HG02852 (cell line): ENCODE measurements around the gene SLC45A2.
"Not testable (repeated sequence)": the region's sequence is repeated elsewhere in the genome, so short reads cannot be mapped to it uniquely, and the experiment has no call there.

ENCODE experiments used
- ATAC-seq: cut with Tn5 transposase; IDR thresholded peaks from one replicate; pipeline ENCODE4 v1.9.1; 2021; ENCODE audit warnings: mild to moderate bottlenecking, moderate library complexity; ENCODE audit not compliant: unreplicated experiment

The SLC45A2 gene, protein sequence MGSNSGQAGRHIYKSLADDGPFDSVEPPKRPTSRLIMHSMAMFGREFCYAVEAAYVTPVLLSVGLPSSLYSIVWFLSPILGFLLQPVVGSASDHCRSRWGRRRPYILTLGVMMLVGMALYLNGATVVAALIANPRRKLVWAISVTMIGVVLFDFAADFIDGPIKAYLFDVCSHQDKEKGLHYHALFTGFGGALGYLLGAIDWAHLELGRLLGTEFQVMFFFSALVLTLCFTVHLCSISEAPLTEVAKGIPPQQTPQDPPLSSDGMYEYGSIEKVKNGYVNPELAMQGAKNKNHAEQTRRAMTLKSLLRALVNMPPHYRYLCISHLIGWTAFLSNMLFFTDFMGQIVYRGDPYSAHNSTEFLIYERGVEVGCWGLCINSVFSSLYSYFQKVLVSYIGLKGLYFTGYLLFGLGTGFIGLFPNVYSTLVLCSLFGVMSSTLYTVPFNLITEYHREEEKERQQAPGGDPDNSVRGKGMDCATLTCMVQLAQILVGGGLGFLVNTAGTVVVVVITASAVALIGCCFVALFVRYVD

DNA sequence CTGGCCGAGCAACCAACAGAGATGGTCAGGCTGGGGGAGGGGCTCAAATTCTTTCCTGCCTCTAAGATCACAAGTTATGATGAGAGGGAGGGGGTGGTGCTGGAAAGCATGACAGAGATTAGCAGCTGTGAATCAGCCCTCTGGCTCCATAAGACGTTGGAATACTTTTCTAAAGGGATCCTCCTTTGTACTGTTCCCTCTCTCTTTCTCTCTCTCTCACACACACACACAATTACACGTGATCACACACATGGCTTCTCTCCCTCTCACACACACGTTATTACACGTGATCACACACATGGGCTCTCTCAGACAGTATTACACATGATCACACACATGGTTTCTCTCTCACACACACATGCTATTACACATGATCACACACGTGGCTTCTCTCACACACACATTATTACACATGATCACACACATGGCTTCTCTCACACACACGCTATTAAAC, at the start of gene SLC45A2:
SLC45A2 (minus strand) TSS at position 23 of the 454 bp plus-strand sequence. CDS start 110 bp downstream, outside the sequence.
- no peak for ATAC-seq

DNA sequence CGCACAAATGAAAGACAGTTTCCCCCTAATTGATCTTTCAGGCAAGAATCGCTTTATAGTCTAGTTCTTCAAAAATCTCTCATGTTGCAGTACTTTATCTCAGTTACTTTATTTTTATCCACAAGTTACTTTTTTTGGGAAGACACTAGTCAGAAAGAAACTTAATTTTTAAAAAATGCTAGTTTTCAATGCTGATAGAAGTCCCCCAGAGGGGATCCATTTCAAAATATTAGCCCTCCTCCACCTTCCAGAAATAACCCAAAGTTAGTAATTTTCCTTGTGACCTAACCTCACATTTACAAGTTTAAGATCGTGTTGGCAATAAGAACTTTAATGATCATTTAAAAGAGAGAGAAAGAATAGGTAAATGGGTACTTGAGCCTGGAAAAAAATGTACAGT, 47.5 kb upstream of the SLC45A2 start:
- no peak for ATAC-seq

DNA sequence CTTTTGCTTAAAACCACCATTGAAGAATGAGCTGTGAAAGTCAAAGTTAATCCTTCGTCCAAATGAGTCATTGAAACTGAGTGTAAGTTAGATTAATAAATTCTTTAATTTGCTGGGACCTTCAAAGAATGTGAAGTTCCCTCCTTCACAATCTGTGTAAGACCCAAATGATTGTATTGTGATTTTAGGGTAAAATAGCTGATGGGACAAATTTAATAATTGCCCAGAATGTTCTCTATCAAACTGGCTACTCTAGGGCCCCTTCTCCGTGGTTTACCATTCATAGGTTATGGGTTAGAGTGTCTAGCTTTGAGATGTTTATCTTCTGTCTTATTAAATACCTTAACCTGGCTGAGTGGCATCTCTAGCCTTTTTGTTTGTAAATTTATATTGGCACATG, 46.6 kb upstream of the SLC45A2 start:
- no peak for ATAC-seq

DNA sequence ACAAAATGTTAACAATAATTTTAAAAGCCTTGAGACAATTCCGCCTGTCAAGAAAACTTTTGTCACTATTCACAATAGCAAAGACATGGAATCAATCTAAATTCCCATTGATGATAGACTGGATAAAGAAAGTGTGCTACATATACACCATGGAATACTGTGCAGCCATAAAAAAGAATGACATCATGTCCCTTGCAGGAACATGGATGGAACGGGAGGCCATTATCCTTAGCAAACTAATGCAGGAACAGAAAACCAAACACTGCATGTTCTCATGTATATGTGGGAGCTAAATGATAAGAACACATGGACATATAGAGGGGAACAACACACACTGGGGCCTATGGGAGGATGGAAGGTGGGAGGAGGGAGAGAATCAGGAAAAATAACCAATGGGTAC, 46.1 kb upstream of the SLC45A2 start:
- not testable (repeated sequence) for ATAC-seq

DNA sequence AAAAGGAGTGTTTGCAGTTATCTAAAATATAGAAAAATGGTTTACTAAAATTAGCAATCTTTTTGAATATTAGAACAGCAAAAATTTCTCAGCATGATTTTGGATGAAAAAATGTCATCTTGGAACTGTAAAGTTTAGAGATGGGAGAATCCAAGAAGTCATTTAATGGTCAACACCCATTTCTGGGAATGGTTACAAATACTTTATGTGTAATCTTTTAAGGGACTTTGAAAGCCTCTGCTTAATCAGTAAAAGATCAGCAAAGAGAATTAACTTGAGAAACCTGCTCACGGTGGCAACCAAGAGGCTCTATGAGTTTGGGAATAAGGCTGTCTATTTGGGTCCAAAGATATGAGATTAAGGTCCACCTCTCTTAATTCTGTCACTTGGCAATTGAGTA, 45.6 kb upstream of the SLC45A2 start:
- ATAC-seq: no peak

DNA sequence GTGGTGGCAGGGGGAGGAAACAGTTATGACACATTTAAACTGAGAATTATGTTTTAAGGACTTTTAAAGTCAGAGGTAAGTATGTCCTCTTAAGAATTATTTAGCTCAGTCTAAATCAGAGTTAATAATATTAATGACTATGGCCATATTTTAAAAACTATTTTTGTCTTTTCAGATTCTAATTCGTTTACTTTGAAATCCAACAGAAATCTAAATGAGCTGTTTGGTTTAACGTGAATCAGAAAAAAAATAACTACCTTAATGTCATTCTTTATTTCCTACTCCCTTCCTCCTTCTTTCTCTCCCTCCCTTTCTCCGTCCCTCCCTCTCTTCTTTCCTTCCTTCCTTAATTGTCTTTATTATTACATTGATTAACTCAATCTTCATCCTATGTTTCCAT, 43.9 kb upstream of the SLC45A2 start:
- no peak for ATAC-seq

DNA sequence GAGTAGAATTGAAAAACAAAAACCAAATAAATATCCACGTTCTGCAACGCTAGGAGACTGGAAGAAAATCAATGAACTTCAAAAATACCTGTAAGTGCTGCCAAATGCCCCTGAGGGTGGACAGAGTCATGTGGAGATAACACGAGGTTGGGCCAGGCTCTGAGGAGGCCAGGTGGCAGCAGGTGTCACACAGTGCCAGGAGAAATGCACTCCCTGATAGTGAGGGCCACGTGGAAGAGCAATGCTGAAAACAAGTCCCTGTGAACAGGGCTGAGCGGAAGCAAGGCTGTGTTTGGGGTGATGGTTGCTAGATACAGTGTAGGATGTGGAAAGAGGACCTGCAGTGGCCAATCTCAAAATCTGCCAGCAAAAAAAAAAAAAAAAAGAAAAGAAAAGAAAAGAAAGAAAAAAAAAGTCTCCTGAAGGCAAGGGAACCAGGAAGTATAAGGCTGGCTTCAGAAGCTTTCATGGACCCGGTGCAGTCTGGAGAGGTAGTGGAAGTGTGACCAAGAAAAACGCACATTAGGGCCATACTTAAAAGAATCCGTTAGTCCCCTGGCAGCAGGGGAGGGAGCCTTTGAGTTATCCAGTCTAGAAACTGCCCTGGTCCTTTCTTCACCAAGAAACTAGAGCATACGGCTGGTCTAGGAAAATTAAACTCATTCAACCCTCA, 41.7 kb upstream of the SLC45A2 start:
- ATAC-seq: no peak

DNA sequence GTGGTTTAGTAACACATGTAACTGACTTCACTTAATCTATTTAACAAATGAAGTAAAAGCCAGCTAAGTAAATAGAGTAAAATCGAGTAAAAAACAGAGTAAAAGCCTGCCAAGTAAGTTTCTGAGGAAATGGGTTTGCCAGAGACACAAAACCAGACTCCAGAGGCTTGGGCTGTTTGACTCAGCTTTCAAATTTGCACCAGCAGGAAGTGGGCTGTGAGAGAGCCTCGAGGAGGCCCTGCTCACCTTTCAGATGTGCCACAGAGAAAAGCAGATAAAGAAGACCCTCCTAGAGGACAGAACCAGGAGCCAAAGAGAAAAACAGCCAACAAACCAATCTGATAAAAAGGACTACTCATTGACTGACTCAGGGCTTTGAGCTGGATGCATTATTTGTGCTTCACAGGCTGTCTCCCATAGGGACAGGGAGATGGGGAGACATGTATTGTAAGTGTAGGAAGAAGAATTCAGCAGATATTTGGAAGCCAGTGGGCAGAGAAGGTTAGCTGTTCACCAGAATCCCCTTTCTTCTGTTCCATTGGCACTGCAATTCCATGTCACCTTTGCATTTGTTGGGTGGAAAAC, 37.7 kb upstream of the SLC45A2 start:
- ATAC-seq: peak; percentile 91

DNA sequence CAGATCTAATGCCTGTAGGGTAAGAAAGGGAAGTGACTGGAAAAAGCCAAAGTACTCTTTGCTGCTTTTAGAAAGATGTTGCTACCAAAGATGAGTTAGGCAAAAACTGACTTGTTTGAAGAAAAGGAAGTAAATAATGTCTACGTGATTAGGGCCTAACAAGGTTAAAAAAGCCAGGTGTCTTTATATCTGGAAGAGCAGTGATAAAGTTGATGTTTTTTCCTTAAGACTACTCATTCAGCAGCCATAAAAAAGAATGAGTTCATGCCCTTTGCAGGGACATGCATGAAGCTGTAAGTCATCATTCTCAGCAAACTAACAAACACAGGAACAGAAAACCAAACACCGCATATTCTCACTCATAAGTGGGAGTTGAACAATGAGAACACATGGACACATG, 36.8 kb upstream of the SLC45A2 start:
- ATAC-seq: no peak

DNA sequence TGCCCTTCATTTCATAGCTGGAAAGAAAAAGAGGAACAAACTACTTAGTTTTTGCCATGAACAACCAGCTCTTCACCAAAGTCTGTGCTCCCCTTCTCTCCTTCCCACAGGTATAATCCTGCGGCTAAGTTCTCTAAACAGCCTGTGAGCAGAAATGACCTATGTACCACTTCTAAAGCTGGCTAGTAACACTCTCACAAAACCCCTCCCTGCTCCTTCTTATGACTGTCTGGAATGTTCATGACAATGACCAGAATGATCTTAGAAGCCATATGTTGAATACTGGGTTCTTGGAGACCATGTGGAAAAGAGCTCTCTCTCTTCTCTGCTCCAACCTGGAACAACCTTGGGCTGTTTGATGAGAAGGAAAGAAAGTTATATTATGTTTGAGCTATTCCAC, 36.2 kb upstream of the SLC45A2 start:
- ATAC-seq: no peak

DNA sequence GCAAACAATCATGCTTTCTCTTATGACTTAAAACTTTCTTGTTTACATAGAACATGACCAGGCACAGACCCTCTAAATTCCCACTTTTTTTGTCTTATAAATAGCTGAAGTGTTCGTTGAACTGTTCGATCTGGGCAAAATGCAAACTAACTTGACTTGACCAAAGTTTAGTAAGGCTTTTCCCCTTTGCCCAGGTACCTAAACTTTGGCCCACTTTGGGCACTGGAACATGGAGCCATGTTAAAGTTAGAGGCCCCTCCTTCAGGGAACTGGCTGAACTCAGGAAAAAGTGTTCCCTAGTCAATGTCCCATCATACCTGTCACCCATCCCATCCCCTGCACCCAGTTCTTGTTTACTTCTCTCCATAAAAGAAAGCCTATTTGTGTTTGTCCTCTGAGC, 32.8 kb upstream of the SLC45A2 start:
- ATAC-seq: no peak

DNA sequence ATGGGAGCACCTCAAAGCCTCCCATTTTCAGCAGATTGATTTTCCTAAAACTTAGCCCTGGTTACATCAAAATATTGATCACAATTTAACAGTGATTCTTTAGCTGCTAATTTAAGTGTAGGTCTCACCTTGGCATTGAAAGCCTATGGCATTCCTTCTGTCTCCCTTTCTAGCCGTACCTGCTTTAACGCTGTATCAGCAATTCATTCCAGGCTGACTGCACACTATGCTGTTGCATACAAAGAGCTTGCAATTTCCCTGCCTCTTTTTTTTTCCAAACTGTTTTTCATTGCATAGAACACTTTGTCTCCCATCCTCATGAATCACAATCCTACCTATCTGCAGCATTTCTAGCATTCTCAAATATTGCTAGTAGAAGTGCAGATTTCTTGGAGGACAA, 32.3 kb upstream of the SLC45A2 start:
- no peak for ATAC-seq

DNA sequence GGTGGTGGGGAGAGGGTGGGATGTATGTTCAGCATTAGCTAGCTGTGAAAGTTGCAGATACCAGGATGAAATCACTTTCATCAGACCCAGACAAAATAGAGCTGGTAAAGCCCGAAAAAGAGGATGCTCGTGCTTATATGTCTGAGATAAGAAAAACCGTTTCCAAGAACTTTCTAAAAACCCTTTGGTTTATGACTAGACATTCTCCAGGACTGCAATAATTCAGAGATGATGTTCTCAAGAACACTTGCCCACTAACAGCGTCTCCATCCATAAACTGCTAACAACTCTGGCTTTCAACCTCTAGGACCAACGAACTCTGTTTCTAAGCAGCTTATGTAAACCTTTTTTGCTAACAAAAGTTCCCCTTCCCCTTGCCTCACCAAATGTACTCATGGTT, 31.7 kb upstream of the SLC45A2 start:
- ATAC-seq: no peak

DNA sequence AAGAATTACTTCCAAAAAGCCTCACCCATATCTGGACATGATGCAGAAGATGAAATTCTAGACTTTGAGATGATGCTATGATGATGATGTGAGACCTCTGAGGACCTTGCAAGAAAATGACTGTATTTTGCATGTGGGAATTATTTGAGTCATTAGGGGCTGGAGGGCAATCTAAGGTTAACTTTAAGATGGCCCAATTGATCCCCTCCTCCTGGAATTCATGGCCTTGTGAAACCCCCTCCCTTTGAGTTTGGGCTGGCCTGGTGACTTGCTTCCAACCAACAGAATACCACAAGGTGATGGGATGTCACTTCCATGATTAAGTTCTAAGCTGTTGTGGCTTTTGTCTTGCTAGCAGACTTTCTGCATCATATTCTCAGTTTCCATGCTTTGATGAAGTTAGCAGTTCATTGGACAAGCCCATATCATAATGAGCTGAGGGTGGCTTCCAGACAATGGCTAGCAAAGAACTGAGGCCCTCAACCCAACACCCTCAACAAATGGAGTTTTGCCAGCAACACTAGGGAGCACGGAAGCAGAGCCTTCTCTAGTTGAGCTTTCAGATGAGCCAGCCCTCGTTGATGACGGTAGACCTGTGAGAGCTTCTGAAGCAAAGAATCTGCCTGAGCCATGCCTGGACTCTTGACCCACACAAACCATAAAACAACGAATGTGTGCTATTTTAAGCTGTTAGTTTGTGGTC, 30.8 kb upstream of the SLC45A2 start:
- no peak for ATAC-seq

DNA sequence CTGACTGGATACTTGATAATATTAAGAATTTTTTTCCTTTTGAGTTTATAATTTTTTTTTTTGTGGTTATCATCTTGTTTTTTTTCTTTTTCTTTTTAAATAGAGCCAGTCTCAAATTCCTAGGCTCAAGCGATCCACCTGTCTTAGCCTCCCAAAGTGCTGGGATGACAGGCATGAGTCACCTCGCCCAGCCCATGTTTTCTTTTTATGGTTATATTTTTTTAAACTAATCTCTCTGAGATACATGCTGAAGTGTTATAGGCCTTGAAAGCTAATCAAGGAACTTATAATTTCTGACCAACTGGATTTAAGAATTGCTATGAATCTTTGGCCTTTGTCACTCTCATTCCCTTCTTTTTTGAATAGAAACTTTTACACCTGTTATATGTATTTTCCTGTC, 30.1 kb upstream of the SLC45A2 start:
- no peak for ATAC-seq

DNA sequence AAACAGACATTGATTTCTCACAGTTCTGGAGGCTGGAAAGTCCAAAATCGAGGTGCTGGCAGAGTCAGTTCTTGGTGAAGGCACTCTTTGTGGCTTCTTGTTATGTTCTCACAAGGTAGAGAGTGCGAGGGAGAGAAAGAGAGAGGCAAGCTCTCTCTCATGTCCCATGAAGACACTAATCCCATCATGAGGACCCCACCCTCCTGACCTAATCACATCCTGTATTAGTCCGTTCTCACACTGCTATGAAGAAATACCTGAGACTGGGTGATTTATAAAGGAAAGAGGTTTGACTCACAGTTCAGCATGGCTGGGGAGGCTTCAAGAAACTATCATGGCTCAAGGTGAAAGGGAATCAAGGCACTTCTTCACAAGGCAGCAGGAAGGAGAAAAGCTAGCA, 29.1 kb upstream of the SLC45A2 start:
- no peak for ATAC-seq

DNA sequence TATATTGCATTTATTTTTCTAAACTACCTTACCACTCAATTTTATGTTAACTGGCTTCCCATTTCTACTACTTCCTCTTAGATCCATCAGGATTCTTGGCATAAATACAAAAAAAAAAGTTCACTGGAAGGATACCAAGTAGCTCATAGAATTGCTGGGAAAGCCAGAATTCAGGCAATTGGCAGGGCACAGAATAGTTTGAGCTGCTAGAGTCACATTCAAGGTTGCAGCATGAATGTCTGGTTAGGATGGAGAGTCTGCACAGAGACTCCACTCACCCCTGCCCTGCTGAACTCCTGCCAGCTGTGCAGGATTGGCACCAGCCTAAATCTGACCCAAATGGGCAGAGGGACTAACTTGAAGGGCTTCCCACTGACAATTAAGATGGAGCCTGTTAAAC, 28.3 kb upstream of the SLC45A2 start:
- ATAC-seq: no peak

DNA sequence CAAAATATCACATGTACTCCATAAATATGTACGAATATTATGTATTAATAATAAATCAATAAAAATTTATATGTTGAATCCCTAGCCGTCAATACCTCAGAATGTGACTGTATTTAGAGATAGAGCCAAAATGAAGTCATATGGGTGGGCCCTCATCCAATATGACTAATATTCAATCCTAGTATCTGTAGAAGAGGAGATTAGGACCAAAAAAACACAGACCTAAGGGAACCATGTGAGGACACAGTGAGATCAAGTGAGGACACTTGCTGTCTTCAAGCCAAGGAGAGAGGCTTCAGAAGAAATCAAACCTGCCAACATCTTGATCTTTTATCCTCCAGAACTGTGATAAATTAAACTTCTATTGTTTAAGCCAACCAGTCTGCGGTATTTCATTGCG, 27.0 kb upstream of the SLC45A2 start:
- no peak for ATAC-seq

DNA sequence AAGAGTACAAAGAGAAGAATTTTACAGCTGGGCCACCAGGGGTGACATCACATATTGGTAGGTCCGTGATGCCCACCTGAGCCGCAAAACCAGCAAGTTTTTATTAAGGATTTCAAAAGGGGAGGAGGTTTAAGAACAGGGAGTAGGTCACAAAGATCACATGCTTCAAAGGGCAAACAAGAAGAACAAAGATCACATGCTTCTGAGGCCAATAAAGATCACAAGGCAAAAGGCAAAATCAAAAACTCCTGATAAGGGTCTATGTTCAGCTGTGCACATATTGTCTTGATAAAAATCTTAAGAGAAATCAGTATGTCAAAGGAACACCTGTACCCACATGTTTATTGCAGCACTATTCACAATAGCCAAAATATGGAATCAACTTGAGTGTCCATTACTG, 25.7 kb upstream of the SLC45A2 start:
- not testable (repeated sequence) for ATAC-seq

DNA sequence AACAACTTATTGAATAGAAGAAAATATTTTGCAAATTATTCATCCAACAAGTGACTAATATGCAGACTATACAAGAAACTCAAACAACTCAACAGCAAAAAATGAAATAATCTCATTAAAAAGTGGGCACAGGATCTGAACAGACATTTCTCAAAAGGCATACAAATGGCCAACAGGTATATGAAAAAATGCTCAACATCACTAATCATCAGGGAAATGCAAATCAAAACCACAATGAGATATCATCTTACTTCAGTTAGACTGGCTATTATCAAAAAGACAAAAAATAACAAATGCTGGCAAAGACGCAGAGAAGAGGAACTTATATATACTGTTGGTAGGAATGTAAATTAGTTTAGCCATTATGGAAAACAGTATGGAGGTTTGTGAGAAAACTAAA, 25.1 kb upstream of the SLC45A2 start:
- no peak for ATAC-seq

DNA sequence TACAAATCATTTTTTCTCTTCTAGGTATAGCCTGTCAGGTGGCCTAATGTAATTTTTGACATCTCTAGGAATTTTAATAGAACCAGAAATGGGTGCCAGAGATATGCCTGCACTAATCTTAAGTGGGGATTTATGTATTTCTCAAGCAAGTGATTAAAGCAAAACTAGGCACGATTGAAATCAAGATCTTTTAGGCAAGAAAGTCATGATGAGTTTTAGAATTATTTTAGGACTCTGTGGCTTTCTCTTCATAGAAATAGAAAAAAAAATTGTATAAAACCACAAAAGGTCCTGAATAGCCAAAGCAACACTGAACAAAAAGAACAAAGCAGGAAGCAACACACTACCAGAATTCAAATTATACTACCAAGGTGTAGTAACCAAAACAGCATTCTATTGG, 24.3 kb upstream of the SLC45A2 start:
- no peak for ATAC-seq
